HG02885 (cell line): Measurements from ENCODE around the gene TTC23.

Experiments
- ATAC-seq: cut with Tn5 transposase; IDR thresholded peaks from one replicate; pipeline ENCODE4 v1.9.1; 2021; ENCODE audit warnings: mild to moderate bottlenecking; ENCODE audit not compliant: unreplicated experiment, poor library complexity

Gene TTC23, protein sequence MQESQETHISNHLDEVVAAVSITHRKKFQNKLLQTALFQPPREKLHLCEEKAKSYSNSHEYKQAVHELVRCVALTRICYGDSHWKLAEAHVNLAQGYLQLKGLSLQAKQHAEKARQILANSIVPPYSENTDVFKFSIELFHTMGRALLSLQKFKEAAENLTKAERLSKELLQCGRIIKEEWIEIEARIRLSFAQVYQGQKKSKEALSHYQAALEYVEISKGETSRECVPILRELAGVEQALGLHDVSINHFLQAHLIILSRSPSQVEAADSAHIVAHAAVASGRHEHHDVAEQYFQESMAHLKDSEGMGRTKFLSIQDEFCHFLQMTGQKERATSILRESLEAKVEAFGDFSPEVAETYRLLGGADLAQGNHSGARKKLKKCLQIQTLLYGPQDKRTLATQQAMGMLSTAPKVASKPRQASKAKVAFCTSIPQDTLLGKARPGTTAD

DNA sequence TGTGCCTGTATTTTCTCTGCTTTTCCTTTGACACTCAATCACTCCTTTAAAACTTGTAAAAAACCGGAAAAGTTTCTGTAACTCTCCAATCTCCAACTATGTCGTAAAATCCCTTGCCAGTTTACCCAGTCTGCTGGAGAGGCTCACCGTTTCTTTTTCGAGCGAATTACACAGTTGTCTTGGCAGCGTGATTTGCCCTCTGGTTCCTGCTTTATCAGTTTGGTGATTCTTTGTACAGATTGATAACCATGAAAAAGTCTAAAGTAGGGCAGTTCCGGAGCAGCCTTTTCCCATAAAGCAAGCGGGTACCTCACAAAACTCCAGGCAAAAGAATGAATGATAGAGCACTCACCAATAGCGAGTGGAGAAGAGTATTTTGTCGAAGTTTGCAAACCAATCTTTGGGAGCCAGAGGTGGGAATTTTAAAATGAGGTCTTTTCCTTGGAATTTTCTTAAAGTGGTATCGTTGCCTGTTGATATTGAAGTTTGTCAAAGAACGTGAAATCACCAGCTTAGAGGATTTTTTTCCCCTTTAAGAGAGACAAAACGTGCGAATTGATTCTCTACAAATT lies at the start of gene TTC23:
Gene TTC23 (minus strand): TSS at position 312 of the 572 bp plus-strand sequence. CDS start 20,869 bp downstream, outside the sequence.
- no peak for ATAC-seq

DNA sequence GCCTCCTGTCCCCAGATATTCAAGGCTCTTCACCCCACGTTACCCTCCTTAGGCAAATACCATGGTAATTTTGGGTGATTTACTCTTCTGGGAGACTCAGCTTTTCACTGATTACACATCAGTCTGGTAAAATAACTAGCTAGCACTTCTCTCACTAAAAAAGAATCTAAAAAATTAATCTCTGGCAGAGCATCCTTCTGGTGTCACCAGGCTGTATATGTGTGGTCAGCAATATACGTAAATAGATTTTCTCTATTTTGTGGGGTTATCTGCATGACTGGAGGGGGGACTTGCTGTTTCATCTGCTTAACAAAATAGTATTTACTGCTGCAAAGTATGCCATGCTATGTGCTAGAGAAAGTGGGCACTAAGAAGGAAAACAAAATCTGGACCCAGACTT lies 47.0 kb upstream of the TTC23 start:
- no peak for ATAC-seq

DNA sequence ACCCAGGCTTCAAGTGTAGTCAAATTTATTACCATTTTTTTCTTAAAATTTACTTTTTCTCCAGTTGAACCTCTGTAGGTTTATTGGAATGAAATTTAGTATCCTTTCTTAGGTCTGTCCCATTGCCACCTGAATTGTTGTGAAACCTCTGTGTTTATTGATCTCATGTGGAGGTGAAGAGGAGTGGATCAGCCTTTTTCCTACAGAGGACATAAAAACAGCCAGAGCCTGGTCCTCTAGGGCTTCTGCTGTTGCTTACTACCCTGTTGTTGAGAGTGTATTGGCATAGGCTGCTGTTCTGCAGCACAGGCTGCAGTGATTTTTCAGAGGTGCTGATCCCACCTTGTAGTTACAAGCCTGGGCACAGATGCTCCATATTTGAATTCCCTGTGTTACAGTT lies 46.5 kb upstream of the TTC23 start:
- no peak for ATAC-seq

DNA sequence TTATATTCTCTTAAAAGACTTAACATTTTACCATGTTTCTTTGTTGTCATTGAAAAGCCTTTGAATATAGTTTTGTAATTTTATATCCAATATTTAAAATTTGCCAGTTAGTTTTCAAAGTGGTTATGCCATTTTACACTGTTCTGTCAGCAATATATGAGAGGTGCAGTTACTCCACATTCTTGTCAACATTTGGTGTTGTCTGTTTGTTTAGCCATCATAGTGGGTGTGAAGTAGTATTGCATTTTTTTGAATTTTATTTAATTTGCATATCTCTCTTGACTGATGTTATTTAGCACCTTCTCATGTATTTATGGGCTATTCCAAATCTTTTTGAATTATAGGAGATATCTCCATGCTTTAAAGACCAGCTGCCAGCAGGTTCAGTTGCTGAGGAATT lies 42.3 kb upstream of the TTC23 start:
- no peak for ATAC-seq

DNA sequence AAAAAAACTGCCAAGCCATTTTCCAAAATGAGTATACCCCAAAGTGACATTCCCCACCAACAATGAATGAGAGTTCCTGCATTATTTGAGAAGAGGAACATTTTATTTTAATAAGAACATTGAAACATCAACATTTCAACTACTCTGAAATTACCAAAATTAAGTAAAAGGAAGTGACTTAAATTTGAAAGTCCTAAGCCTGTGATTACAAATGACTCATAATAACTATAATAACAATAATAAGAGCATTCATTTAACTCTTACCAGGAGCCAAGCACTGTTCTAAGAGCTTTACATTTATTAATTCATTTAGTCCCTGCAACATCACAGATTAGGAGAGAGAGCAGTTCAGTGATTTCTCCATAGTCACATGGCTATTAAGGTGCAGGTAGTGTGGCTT lies 34.3 kb upstream of the TTC23 start:
- ATAC-seq, result no peak

DNA sequence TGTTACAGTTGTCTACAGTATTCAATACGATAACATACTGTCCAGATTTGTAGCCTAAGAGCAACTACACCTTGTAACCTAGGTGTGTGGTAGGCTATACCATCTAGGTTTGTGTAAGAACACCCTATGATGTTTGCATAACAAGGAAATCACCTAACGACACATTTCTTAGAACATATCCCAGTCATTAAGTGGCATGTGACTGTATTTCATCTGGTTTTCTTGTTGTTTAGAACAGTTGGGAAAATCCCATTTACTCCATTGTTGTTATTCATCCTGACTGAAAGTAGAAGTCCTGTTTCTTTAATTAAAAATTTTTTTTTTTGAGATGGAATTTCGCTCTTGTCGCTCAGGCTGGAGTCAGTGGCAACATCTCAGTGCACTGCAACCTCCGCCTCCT lies 33.2 kb upstream of the TTC23 start:
- no peak for ATAC-seq

DNA sequence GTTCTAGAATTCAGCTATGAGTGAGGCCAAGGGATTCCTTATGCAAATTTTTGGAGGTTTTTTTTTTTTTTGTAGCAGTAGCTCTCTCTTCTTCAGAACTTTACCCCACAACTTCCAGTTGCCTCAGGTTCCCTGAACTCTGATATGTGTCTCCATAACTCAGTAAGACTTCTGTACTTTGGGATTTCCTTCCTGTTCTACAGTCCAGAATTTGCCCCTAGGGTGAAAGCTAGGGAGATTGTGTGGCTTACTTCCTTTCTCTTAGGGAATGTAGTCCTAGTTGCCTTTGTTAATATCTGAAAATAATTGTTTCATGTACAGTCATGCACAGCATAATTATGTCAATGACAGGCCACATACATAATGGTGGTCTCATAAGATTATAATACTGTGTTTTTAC lies 32.7 kb upstream of the TTC23 start:
- ATAC-seq, result no peak

DNA sequence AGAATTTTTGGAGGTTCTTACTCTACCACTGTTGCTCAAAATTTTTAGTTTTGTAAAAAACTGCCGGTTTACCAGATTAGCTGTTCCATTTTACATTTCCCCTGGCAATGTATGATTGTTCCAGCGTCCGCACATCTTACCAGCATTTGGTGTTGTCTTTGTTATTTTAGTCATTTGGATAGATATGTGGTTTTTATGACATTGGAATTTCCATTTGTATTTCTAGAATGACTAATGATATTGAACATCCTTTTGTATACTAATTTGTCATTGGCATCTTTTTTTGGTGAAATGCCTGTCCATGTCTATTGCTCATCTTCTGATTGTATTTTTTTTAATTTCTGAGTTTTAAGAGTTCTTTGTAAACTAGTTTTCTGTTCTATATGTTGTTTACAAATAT lies 30.4 kb upstream of the TTC23 start:
- no peak for ATAC-seq

DNA sequence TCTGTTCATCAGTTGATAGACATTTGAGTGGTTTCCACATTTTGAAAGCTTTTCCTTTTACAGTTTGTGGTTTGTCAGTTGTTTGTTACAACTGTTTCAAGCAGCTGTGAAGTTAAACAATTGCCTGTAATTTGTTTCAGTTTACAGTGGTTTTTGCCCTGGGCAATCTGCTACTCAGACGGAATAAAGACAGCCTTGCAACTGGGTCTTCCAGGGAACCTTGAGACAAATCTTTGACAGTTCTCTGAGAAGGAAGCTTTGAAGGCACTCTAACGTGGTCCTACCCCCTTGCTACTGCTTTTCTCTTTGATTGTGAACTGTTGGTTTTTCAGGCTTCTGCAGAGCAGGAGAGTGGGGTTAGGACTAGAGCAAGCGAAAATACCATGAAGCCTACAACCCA lies 29.9 kb upstream of the TTC23 start:
- ATAC-seq, result no peak

DNA sequence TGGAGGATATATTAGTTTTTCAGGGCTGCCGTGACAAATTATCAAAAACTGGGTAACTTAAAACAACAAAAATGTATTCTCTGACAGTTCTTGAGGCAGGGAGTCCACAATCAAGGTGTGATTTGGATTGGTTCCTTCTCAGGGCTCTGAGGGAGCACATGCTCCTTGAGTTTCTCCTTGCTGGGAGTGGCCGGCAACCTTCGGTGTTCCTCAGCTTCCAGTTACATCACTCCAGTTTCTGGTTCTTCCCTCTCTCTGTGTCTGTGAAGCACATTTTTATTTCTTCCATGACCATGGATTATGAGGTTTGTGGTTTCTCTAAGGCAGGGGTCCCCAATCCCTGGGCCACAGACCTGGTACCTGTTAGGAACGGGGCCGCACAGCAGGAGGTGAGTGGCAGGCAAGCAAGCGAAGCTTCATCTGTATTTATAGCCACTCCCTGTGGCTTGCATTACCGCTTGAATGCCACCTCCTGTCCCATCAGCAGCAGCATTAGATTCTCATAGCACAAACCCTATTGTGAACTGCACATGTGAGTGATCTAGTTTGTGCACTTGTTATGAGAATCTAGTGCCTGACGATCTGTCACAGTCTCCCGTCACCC lies 26.2 kb upstream of the TTC23 start:
- ATAC-seq, result no peak

DNA sequence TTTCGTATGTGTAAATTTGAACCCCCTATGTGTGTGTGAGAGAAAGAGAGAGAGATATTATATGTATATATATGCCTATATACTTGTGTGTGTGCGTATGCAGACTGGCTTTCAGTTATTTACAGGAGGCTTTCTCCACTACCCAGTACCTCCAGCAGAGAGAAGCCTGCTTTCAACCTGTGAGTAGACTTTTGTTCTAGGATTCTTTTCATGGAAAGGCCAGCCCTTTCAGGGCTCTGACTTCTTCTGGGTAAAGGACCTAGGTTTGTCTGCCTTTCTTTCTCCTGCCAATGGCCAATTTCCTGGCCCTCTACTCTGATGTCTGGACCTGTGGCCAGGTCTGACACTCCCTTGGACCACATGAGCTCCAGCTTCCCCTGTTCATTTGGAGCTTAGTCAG lies 25.7 kb upstream of the TTC23 start:
- no peak for ATAC-seq

DNA sequence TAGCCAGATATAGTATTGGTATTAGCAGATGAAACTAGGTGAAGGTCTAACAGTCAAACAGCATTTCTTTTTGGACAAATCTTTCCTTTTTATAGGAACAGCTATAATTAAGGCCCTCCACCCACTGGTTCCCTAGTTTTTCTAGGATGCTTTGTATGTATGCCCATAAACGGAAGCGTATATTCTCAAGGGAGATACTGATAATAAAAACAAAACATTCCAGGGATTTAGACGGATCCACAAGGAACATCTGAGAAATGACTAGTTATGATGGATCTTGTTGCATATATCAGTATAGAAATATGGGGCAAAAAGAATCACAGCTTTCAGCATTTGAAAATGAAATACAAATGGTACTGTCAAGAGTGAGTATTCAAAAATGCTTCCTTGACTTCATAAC lies 24.4 kb upstream of the TTC23 start:
- ATAC-seq, result no peak

DNA sequence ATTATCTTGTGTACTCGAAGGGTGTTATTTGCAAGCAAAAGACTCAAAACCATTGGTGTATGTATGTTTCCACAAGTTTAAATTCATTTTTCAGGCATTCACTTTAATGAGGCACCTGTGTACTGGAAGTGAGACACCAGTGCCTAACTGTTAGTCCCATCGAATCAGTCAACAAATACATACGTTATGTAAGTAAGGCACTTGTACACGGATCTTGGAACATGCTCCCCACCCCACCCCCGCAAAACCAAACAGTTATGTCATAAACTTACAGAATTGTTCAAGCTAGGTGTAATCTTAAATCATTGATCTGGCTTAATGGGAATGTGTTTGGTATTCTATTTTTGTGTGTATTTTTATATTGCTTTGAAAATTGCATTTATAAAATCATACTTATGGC lies 19.1 kb upstream of the TTC23 start:
- no peak for ATAC-seq

DNA sequence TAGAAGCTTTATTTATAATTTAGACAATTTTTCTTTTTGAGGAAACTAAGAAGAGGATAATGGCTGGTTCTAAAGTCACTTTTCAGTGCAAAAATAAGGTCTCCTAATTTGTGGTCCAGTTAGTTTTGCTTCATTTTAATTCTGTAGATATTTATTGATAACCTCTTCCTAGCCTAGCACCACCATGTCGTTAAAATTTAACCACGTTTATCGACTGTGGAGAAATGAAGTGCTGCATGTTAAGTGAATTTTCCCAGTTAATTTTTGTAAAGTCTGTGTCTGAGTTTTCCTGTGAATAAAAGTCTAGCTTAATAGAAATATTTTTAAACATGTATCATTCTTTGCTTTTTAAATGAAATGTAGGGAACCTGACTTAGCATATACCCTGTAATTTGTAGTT lies 18.6 kb upstream of the TTC23 start:
- ATAC-seq, result no peak

DNA sequence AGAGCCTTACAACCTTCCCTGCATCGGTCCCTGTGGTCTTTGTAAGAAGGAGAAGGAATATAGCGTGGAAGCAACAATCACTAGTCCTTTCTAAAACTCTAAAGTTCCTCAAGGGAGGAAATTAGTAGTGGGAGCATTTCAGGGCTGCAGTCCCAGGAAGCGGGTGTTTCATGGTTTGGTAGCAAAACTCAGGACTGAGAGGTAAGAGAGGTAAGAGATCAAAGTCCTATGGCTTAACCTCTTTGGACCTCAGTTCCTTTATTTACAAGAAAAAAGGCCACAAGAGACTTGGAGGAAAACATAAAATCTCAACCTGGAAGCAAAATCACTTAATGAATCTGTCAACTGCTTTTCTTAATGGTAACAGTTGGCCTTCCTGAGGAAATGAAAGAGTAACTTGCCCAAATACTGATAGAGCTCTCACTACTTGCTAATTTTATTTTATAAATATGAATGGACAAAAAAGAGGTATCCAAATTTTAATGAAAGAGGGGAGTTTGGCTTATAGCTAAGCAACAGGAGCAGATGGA lies 16.2 kb upstream of the TTC23 start:
- ATAC-seq, result no peak

DNA sequence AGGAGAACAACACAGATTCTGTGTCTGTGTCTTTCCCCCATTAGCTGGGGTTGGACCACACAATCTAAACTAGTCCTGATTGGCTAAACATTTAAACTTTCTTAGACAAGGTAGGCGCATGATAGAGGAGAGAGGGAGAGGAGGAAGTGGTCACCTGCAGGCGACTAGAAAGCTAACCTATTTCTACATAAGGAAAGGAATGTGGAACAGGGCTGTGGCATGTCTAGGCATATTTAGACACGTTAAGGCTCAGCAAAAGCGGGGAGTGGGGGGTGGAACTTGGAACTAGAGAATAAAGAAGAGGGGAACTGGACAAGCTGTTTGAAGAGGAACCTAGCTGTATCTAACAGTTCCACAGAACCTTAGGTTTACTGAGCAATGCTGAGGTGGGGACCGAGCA lies 14.7 kb upstream of the TTC23 start:
- ATAC-seq, result no peak

DNA sequence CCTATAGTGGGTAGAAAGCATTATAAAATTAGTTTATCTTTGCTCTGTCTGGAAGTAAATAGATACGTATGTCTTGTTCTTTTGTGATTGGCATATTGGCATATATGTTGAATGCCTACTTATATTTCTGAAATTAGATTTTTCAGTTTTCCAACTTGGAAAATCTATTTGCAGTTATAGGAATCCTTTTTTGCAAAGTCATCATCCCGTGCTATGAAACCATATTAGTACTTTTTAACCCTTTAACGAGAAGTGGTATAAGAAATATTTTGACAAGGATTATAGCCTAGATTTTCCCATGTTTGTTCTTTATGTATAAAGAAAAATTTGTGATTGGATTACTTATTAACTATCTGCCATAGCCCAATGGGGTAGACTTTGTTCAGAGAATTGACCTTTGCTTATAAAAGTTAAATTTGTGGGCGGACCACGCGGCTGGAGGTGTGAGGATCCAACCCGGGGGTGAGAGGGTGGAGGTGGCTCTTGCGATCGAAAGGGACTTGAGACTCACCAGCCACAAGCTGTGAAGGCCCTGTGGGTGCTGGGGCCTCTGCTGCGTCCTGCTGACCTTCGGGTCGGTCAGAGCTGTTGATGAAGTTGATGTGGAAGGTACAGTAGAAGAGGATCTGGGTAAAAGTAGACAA lies 7.8 kb upstream of the TTC23 start:
- no peak for ATAC-seq

DNA sequence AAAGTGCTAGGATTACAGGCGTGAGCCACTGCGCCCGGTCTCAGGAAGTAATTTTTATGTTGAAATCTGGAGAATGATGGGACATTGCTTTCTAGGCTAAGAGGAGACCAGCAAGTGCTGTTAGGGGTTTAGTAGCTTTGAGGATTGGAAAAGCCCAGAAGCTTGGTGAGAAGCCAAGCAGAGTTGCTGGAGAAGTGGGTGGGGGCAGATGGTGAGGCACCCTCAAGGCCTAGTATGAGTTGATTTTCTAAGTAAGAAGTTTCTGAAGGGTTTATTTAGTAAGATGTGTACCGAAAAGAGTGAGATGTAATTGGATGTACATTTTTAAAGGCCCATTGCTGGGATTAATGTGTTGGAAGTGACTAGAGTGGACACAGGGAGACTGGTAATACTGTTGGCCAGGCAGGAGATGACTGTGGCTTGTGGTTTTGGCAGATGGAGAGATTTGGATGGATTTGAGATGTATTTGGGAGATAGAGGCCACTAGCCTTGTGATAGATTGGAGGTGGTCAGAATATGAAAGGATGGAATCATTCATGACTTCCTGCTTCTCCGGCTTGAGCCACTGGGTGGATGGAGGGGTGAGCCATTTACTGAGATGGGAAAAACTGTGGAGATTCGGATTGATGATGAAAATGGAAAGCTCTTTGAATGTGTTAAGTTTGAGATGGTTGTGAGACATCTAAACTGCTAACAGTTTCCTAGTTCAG lies 4.2 kb upstream of the TTC23 start:
- no peak for ATAC-seq

DNA sequence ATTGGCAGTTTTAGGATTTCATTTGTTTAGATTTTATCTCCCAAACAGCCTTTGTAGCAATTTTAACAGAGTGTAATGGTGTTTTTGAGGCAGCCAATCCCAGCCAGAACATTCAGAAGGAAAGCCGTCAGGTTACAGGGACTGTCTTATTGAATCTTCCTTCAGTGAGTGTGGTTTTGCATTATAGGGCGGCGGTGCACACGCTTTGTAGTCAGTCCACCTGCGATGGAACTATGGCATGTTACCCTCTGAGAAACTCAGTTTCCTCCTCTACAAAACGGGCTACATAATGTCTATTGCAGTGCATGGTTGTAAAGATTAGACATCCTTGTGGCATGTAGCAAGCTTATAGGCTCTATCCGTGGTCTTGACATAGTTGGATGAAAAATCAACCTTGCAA lies 2.9 kb upstream of the TTC23 start:
- ATAC-seq, result no peak
